ENCODE results near the gene CAMK2A. TPM values are rescaled to one million over a fixed set of nuclear protein-coding genes. Genes with fewer than 3 reads are reported as not detected.

CAMK2A gene
- total and polyA plus RNA-seq, 2 donors (not counting 3 experiments of a cell fraction or from before 2014, with no cell fraction given) = not detected

DNA sequence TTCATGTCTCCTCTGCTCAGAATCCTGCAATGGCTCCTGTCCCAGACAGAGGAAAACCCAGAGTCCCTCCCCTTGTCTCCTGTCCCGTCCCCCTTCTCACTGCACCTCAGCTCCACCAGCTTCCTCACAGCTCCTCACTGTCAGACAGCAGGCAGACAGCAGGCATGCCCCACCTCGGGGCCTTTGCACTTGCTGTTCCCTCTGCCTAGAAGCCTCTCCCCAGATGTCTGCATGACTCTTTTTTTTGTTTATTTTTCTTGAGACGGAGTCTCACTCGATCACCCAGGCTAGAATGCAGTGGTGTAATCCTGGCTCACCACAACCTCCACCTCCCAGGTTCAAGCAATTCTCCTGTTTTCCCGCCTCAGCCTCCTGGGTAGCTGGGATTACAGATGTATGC lies 108.5 kb downstream of the CAMK2A start:
- dilution Hi-C loops (cut with MboI; ENCODE audit: extremely low pct_ligation_motif_present, low sequenced_read_pairs) = no loop called here
- Histone ChIP-seq H2AFZ (ENCODE audit: low read depth, low read length) (no peak overlapping the region), H3K9me1 (replicated peaks; ENCODE audit: control insufficient read depth, extremely low read depth, insufficient read depth, low read length) (no peaks in the 10 kb centered on the region), H3K4me2 (ENCODE audit: insufficient read depth, low read length) (no peak overlapping the region), H3K4me3 (replicated peaks in 1 of 3; ENCODE audit: insufficient read depth in 1 of 3, low read depth in 1 of 3, low read length in 3 of 3) (no peak overlapping the region), H3K36me3 (ENCODE audit: control insufficient read depth in 2 of 2, extremely low read depth in 1 of 2, insufficient read depth in 2 of 2, low read length in 2 of 2) (no peaks in the 10 kb centered on the region), H3K79me2 (ENCODE audit: control insufficient read depth, insufficient read depth, low read length) (no peaks in the 10 kb centered on the region), H4K20me1 (replicated peaks; ENCODE audit: control insufficient read depth, extremely low read depth, insufficient read depth, low read length) (no peaks in the 10 kb centered on the region), H3K27me3 (ENCODE audit: control insufficient read depth in 2 of 2, insufficient read depth in 2 of 2, low read length in 2 of 2) (peaks cover 2 to 5% of the 10 kb centered on the region in 2 experiments), H3K4me1 (ENCODE audit: control insufficient read depth, extremely low read depth, insufficient read depth, low read length) (no peaks in the 10 kb centered on the region), H3K9me3 (replicated peaks; ENCODE audit: control insufficient read depth, insufficient read depth, low read length) (no peaks in the 10 kb centered on the region), H3K27ac (ENCODE audit: insufficient read depth, low read depth, low read length) (no peak overlapping the region), H3K9ac (replicated peaks; ENCODE audit: extremely low read depth, insufficient read depth, low read length) (no peak overlapping the region)
- BruUV-seq (replicated peaks) = no TSS peak
- CTCF ChIA-PET = no interaction called here
- DNase-seq (ENCODE audit: low read depth, low spot score) = no peak
- FAIRE-seq = no peak
- POLR2A ChIA-PET = no interaction called here
- intact Hi-C loops (cut with micrococcal nuclease) = no loop called here
- TF ChIP-seq JUN (IDR thresholded peaks at IDR 0.05; ENCODE audit: borderline replicate concordance, insufficient read depth, insufficient read length, low read depth) (no peak), POLR2A (IDR thresholded peaks at IDR 0.05; ENCODE audit: low read depth, low read length) (no peak), FOS (IDR thresholded peaks at IDR 0.05; ENCODE audit: borderline replicate concordance, insufficient read depth, low read length) (no peak), GATA2 (IDR thresholded peaks at IDR 0.05; ENCODE audit: insufficient read depth, insufficient read length, low read depth, low read length) (no peak), EZH2 (IDR thresholded peaks at IDR 0.05; ENCODE audit: borderline replicate concordance, low read depth, low read length, severe bottlenecking) (no peak), MYC (IDR thresholded peaks at IDR 0.05; ENCODE audit: low read depth, low read length) (no peak), POLR2AphosphoS5 (IDR thresholded peaks at IDR 0.05; ENCODE audit: insufficient read depth, low read depth, low read length) (no peak)
- TF ChIP-seq, protein P1, sequence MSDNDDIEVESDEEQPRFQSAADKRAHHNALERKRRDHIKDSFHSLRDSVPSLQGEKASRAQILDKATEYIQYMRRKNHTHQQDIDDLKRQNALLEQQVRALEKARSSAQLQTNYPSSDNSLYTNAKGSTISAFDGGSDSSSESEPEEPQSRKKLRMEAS (IDR thresholded peaks at IDR 0.05; ENCODE audit: insufficient read depth, insufficient read length) = no peak
- TF ChIP-seq, protein P2, sequence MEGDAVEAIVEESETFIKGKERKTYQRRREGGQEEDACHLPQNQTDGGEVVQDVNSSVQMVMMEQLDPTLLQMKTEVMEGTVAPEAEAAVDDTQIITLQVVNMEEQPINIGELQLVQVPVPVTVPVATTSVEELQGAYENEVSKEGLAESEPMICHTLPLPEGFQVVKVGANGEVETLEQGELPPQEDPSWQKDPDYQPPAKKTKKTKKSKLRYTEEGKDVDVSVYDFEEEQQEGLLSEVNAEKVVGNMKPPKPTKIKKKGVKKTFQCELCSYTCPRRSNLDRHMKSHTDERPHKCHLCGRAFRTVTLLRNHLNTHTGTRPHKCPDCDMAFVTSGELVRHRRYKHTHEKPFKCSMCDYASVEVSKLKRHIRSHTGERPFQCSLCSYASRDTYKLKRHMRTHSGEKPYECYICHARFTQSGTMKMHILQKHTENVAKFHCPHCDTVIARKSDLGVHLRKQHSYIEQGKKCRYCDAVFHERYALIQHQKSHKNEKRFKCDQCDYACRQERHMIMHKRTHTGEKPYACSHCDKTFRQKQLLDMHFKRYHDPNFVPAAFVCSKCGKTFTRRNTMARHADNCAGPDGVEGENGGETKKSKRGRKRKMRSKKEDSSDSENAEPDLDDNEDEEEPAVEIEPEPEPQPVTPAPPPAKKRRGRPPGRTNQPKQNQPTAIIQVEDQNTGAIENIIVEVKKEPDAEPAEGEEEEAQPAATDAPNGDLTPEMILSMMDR (IDR thresholded peaks at IDR 0.05; ENCODE audit: extremely low read depth in 1 of 2, insufficient read depth in 1 of 2, low read depth in 1 of 2, low read length in 2 of 2) = no peak

Measured in endothelial cell of umbilical vein (primary cell).